Calu3 (cell line): ENCODE measurements around the gene FAM72B. TPM values are rescaled to one million over a fixed set of nuclear protein-coding genes. Genes with fewer than 3 reads are reported as not detected.
"Not testable (repeated sequence)": the region's sequence is repeated elsewhere in the genome, so short reads cannot be mapped to it uniquely, and the experiment has no call there.

ENCODE experiments used
- BruUV-seq: library from RNA; stranded (reverse); fragments of 400-500 nt; replicated peaks from 2 replicates; lab custom pipeline; 2021; lab: Mats Ljungman, UMichigan
- CTCF ChIA-PET: fragments of 300-600 bp; sonication (Branson Sonifier 250); formaldehyde crosslinking; loops from one replicate; lab custom pipeline; 2022; ENCODE audit warnings: antibody characterized with exemption; lab: Charles Lee
- DNase-seq: peaks from one replicate; pipeline ENCODE4 v3.0.0; 2022
- H3K27ac Mint-ChIP-seq: one replicate; pipeline ENCODE4 v1.8.0; 2022; ENCODE audit warnings: mixed read lengths; ENCODE audit not compliant: unreplicated experiment
- H3K27me3 Mint-ChIP-seq: one replicate; pipeline ENCODE4 v1.8.0; 2022; ENCODE audit warnings: mixed read lengths; ENCODE audit not compliant: unreplicated experiment
- H3K36me3 Mint-ChIP-seq: one replicate; pipeline ENCODE4 v1.8.0; 2022; ENCODE audit warnings: mild to moderate bottlenecking, moderate library complexity, mixed read lengths; ENCODE audit not compliant: insufficient read depth, unreplicated experiment
- H3K4me1 Mint-ChIP-seq: one replicate; pipeline ENCODE4 v1.8.0; 2022; ENCODE audit warnings: mild to moderate bottlenecking, low read depth, mixed read lengths; ENCODE audit not compliant: unreplicated experiment
- H3K4me3 Mint-ChIP-seq: one replicate; pipeline ENCODE4 v1.8.0; 2022; ENCODE audit warnings: mild to moderate bottlenecking, low read depth, moderate library complexity, mixed read lengths; ENCODE audit not compliant: unreplicated experiment
- H3K9me3 Mint-ChIP-seq: one replicate; pipeline ENCODE4 v1.8.0; 2022; ENCODE audit warnings: low read depth, mixed read lengths; ENCODE audit not compliant: unreplicated experiment
- intact Hi-C: fragments of 100-400 bp; cut with micrococcal nuclease; formaldehyde crosslinking; loops from one replicate; pipeline ENCODE4 v1.10.0; 2022; ENCODE audit not compliant: unreplicated experiment
- total RNA-seq: library from RNA; stranded (reverse); gene quantifications from 2 replicates; pipeline ENCODE4 v1.2.3, GENCODE V29; 2022

Gene FAM72B
- total RNA-seq, 1 experiment from 2014 or later: 9.8 TPM

DNA sequence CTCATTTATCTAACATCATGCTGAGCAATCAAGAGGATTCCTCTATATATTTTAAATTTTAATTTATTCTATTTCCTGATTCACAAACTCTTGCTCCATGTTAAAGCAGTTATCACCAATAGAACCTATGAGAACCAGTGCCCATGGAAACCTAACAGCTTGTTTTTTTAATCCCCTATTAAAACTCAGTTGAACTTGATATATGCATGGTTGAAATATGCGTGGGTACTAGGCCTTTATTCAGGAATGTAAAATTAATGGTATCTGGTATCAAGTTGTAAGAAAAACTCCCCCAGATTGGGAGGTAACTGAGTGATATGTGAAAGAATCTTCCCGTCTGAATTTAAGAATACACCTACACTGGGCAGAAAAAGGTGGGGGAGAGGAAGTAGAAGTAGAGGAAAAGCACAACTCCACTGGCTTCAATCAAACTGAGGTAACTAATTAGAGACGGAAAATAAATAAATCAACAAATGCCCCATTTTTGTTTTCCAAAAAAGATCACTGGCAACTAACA, 15.9 kb downstream of the FAM72B start:
- H3K9me3 Mint-ChIP-seq, H3K4me3 Mint-ChIP-seq, H3K27me3 Mint-ChIP-seq, H3K36me3 Mint-ChIP-seq, intact Hi-C loops, BruUV-seq, H3K4me1 Mint-ChIP-seq, H3K27ac Mint-ChIP-seq, CTCF ChIA-PET, DNase-seq: not testable (repeated sequence)

DNA sequence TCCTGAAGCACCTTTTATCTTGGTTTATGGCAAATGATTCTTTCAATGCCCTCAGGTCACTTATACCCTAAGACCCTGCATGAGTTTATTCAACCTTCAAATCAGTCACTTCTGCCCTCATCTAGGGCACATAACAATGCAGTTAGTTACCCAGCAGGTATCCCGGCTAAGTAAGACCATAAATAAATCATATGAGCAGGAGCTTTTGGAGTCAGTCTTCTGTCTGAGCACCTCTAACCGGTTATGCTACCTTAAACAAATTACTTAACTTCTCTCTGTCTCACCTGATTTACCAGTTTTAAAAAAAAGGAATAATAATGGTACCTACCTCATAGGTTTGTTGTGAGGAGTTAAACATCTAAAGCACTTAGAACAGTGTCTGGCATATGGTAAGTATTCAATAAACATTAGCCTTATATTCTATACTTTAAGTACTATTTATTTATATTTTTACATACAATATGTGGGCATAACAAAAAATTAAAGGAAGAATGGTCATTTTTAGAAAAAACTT, 16.9 kb downstream of the FAM72B start:
- intact Hi-C loops, DNase-seq, BruUV-seq, H3K27ac Mint-ChIP-seq, CTCF ChIA-PET, H3K27me3 Mint-ChIP-seq, H3K36me3 Mint-ChIP-seq, H3K4me1 Mint-ChIP-seq, H3K9me3 Mint-ChIP-seq, H3K4me3 Mint-ChIP-seq: not testable (repeated sequence)

DNA sequence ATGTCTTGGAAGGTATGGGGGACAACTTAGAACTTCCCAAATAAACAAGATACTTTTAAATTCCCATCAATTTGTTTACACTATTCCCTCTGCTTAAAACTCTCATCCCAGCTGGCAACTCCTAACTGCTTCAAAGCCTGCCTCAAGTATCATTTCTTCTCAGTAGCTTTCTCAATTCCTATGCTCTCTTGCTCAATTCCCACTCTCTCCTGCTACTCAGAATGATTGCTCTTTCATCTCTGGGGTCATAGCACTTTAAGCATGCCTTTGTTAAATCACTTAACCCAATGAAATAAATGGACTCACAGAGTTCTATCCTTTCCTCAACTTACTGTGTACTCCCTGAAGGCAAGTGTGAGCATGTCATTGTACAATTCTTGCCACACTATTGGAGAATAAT, 18.8 kb downstream of the FAM72B start:
- DNase-seq, H3K27ac Mint-ChIP-seq, H3K27me3 Mint-ChIP-seq, BruUV-seq, H3K4me1 Mint-ChIP-seq, CTCF ChIA-PET, H3K4me3 Mint-ChIP-seq, intact Hi-C loops, H3K9me3 Mint-ChIP-seq, H3K36me3 Mint-ChIP-seq: not testable (repeated sequence)

DNA sequence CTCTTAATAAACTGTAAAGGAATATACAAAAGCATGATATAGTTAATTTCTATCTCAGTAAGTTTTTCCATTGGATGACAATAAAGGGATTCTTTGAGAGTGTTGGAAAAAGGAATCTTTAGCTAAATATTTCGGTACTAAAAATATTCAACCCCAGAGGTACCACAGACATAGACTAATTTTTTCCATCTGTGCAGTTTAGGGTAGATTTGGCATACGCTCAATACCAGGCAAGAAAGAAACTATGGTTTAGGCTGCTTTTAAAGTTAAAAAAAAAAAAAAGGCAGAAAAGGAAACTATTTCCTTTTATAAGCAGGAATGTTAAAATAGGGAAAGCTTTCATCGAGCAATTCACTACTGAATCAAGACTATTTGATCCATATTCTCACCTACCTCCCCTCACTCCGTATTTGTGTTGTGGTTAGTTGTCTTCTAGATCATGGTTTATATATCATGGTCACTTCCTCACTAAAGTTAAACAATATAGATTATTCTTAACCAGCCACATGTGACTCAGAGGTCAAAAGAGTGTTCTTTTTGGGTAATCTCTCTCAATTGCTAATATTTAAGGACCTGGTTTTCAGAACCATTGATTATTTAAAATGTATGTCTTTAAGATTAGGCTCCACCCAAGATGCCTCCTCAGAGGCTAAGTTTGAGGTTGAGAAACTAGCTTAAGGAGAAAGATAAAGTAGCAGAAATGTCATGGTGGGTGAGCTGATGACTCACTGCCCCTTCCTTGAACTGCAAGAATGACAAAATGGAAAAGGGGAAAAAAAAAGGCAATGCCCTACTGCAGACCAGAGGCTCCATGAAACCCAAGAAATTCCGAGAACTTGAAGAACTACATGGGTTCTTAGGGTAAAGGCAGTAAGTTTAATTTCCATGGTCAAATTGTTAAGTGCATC, 20.0 kb downstream of the FAM72B start:
- H3K27me3 Mint-ChIP-seq, CTCF ChIA-PET, BruUV-seq, H3K4me3 Mint-ChIP-seq, H3K9me3 Mint-ChIP-seq, H3K4me1 Mint-ChIP-seq, intact Hi-C loops, DNase-seq, H3K27ac Mint-ChIP-seq, H3K36me3 Mint-ChIP-seq: not testable (repeated sequence)

DNA sequence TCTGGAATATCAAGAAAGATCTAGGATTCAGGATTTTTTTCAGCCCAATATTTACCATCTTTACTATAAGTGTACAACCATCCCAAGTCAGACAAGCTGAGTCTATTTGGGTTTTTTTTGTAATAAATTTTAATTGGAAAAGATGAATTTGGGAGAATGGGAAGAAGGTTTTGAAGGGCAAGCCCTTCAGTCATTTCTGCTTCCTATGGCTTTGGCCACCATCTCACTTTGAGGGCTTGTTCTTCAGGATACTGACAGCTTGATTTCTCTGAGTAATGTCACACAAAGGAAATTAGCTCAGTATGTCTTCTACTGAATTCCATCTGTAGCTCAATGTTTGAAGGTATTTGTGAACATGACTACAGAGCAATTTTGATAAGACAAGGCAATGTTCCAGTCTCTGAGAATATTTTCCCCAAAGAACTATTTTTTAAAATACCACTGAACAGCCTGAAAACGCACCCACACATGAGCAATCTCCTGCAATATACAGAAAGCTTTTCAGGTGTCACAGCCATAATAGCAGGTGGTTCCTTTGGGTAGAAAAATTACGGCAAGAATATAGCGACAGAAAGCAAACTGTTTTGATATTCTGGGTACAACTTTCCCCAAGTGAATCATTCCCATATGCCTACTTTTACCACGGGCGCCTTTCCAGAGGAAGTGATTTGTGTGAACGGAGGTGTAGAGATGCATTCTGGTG, 22.8 kb downstream of the FAM72B start:
- H3K9me3 Mint-ChIP-seq, H3K27me3 Mint-ChIP-seq, intact Hi-C loops, H3K27ac Mint-ChIP-seq, H3K36me3 Mint-ChIP-seq, CTCF ChIA-PET, H3K4me1 Mint-ChIP-seq, BruUV-seq, DNase-seq, H3K4me3 Mint-ChIP-seq: not testable (repeated sequence)

DNA sequence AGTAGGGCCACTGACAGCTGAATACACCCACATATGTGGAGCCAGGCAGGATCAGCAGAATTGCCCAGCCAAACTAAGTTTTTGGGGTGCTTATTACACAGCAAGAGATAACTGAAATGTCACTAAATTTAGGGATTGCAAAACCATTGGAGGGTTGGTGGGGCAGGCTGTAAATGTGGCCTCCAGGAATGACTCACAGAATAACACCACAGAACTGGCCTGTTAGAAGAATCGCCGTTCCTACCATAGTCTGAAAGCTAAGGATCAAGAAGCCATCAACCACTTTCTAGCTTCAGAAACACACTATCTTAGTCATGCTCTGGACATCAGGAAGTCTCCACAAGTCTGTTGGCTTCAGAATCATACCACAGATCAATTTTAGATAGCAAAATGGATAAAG, 24.0 kb downstream of the FAM72B start:
- H3K36me3 Mint-ChIP-seq, BruUV-seq, CTCF ChIA-PET, H3K27me3 Mint-ChIP-seq, H3K4me1 Mint-ChIP-seq, H3K27ac Mint-ChIP-seq, H3K4me3 Mint-ChIP-seq, H3K9me3 Mint-ChIP-seq, intact Hi-C loops, DNase-seq: not testable (repeated sequence)

DNA sequence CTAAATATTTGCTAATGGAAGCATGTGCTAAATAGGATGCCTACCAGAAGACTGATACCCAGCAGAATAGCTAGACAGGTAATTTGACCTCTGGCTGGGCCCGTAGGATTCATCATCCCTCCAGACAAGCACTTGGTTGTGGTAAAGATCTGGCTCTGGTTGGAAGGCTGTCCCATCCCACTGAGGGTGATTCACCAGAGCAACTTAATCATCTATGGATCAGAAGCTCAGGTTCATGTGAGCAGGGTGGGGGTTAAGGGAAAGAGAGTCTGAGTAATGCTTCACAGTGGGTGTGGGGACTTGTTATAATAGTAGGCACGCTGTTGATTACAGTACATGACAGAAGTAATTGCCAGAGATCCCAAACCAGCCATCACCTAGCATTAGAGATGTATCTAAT, 26.5 kb downstream of the FAM72B start:
- intact Hi-C loops, BruUV-seq, H3K4me3 Mint-ChIP-seq, H3K27ac Mint-ChIP-seq, H3K36me3 Mint-ChIP-seq, H3K9me3 Mint-ChIP-seq, H3K27me3 Mint-ChIP-seq, CTCF ChIA-PET, DNase-seq, H3K4me1 Mint-ChIP-seq: not testable (repeated sequence)

DNA sequence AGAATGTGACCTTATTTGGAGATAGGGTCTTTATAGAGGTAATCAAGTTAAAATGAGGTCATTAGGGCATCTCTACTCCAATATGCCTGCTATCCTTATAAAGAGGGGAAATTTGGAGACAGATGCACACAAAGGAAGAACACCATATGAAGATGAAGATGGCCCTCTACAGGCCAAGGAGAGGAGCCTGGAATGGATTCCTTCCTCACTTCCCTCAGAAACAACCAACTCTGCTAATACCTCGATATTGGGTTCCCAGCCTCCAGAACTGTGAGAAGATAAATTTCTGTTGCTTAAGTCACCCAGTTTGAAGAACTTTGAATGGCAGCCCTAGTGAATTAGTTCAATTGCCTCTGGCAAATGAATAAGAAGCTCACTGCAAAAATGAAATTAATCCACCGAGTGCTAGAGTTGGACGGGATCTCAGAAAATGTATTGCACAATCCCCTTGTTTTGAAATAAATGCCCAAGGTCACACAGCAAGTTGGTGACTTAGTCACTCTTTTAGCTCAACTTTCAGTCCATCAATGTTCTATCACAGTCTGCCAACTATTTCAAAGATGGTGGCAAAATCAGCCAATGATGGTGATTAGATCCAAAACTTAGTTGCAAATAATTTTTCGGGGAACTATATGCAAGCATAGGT, 27.1 kb downstream of the FAM72B start:
- H3K4me1 Mint-ChIP-seq, CTCF ChIA-PET, H3K36me3 Mint-ChIP-seq, intact Hi-C loops, DNase-seq, H3K27ac Mint-ChIP-seq, H3K9me3 Mint-ChIP-seq, H3K4me3 Mint-ChIP-seq, H3K27me3 Mint-ChIP-seq, BruUV-seq: not testable (repeated sequence)

DNA sequence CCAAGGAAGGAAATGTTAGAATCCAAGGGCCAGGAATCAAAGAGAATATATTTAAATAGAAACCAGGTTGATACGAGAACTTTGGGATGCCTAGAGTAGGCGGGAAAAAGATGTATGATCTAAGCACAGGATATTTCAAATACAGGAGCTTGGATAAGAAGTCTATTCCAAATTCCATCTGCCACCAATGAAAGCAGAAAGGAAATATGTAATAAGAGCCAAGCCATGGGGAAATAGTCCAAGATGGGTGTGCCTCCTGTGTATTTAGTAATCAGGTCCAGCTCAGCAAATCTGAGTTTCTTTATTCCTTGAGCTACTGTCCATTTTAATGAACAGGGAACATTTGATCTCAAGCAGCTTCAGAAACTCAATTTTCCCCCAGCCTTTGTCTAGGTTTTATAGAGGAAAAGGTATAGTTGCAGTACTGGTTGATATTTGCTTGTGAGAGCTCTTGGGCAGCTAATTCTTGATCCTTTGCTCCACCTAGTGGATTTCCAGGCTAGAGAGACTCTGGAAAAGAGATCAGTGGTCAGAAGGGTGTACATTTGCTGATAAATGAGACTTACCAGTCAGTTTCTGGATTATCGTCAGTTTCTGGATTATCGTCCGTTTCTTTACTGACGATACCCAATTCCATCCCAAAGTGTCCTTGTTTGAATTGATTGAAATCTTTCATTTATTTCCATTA, 28.3 kb downstream of the FAM72B start:
- H3K4me3 Mint-ChIP-seq, H3K27me3 Mint-ChIP-seq, BruUV-seq, H3K36me3 Mint-ChIP-seq, H3K4me1 Mint-ChIP-seq, DNase-seq, intact Hi-C loops, H3K9me3 Mint-ChIP-seq, CTCF ChIA-PET, H3K27ac Mint-ChIP-seq: not testable (repeated sequence)
